Activated CD8-positive, alpha-beta memory T cell treated with anti-CD3 and anti-CD28 coated beads, Interleukin-2, amount 50 U/mL, for 4 hours (primary cell): ENCODE data around the gene CLIC6.
"Not testable (repeated sequence)": the region's sequence is repeated elsewhere in the genome, so short reads cannot be mapped to it uniquely, and the experiment has no call there.

Experiments used
- DNase-seq: peaks from one replicate; pipeline ENCODE4 v3.0.0-alpha.2; 2020

The CLIC6 gene

GRCh38 chr21:34695434-34695833 is 26.6 kb downstream of the CLIC6 start:
- no peak for DNase-seq

- no peak for DNase-seq
These were observed 27.3 kb downstream of the CLIC6 start for GRCh38 chr21:34696121-34696520.

GRCh38 chr21:34697826-34698225 is 29.0 kb downstream of the CLIC6 start:
- DNase-seq = no peak

GRCh38 chr21:34698270-34699015 is 29.6 kb downstream of the CLIC6 start:
- DNase-seq = no peak

GRCh38 chr21:34700605-34701004 is 31.8 kb downstream of the CLIC6 start:
- no peak for DNase-seq

GRCh38 chr21:34701726-34702125 is 32.9 kb downstream of the CLIC6 start:
- no peak for DNase-seq

- DNase-seq = no peak
These were observed 33.8 kb downstream of the CLIC6 start for GRCh38 chr21:34702341-34703170.

GRCh38 chr21:34703571-34703970 is 34.8 kb downstream of the CLIC6 start:
- no peak for DNase-seq

- DNase-seq = no peak
These were observed 35.3 kb downstream of the CLIC6 start for GRCh38 chr21:34704119-34704518.

- no peak for DNase-seq
These were observed 36.2 kb downstream of the CLIC6 start for GRCh38 chr21:34705011-34705410.

GRCh38 chr21:34706337-34706736 is 37.5 kb downstream of the CLIC6 start:
- no peak for DNase-seq

GRCh38 chr21:34707876-34708325 is 39.1 kb downstream of the CLIC6 start:
- no peak for DNase-seq

GRCh38 chr21:34713621-34714020 is 44.8 kb downstream of the CLIC6 start:
- DNase-seq = no peak

GRCh38 chr21:34715518-34715917 is 46.7 kb downstream of the CLIC6 start:
- DNase-seq = no peak

GRCh38 chr21:34715985-34716596 is 47.3 kb downstream of the CLIC6 start:
- DNase-seq = no peak

GRCh38 chr21:34718529-34718928 is 49.7 kb downstream of the CLIC6 start:
- DNase-seq = not testable (repeated sequence)

GRCh38 chr21:34722684-34723300 is 54.0 kb downstream of the CLIC6 start:
- peak; percentile 35 for DNase-seq

- no peak for DNase-seq
These were observed 55.5 kb downstream of the CLIC6 start for GRCh38 chr21:34724131-34724856.

GRCh38 chr21:34724857-34725195 is 56.0 kb downstream of the CLIC6 start:
- DNase-seq = no peak

GRCh38 chr21:34726627-34727337 is 58.0 kb downstream of the CLIC6 start:
- DNase-seq = no peak

- DNase-seq = no peak
These were observed 59.7 kb downstream of the CLIC6 start for GRCh38 chr21:34728479-34728878.

GRCh38 chr21:34730194-34730593 is 61.4 kb downstream of the CLIC6 start:
- no peak for DNase-seq
